NK-92 (cell line): Measurements from ENCODE around the gene ACP2.

Experiments
- DNase-seq: peaks from one replicate; lab custom pipeline; 2025; ENCODE audit not compliant: unreplicated experiment; lab: John Stamatoyannopoulos, UW

Gene ACP2

DNA sequence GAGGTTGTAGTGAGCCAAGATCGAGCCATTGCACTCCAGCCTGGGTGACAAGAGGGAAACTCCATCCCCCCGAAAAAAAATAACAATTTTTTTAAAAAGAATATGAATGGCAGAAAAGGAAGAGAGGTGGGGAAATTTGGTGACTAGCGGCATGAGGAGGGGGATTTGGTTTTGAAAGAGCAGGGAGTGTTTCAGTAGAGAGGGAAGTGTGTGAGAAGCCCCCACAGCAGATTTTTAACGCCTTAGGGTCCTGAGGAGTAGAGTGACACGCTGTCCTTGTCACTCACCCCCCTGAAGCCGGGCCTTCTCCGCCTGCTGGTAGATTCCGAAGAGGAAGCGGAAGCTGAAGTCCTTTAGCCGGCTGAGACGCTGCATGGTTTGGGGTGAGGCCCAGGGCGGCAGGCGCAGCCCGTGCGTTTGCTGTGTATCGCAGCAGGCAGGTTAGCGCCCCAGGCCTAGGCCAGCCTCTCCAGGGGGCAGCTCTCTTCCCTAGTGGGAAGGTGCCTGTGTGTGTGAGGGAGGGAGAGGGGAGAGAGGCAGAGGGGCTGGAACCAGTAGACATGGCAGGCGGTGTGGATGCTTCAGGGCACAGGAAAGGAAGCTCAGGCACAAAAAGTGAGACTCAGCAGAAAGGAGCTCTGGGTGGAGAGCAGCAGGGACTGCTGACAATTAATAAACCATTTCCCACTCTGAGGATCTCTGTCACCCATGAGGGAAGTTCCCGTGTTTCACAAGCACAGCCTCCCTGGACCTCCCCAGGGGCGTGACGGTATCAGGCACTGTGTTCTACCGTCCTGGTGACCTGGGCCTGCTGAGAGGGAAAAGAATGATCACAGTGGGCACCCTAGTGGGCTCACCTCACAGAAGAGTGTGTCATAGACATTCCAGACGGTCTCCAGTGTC, 3.9 kb downstream of the ACP2 start:
- DNase-seq: no peak

- DNase-seq: no peak
Observed at GRCh38 chr11:47243454-47243853, 5.2 kb downstream of the ACP2 start.

DNA sequence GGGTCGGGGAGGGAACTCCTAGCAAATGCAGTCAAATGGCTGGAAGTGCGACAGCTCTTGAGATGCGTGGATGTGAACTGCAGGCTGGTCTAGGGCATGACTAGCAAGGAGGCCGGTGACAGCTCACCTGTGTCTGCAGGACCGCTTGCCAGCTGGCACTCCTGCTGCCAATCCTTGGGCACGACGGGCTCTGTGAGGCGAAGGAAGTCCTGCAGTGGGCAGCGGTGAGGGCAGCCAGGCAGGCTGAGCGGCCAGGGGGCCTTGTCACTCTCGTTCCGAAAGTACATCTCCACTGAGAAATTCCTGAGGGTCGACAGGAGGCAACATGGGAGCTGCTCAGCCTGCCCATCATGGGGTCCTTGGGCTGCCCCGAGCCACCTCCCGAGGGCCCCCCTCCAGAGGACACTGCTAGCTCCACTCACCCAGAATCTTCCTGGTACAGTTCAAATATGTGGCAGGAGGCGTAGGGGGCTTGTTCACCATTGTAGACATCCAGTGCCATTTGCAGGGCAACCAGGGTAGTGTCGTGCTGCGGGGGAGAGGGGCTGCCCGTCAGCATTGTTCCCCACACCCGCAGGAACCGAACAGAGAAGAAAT, 5.9 kb downstream of the ACP2 start:
- no peak for DNase-seq

DNA sequence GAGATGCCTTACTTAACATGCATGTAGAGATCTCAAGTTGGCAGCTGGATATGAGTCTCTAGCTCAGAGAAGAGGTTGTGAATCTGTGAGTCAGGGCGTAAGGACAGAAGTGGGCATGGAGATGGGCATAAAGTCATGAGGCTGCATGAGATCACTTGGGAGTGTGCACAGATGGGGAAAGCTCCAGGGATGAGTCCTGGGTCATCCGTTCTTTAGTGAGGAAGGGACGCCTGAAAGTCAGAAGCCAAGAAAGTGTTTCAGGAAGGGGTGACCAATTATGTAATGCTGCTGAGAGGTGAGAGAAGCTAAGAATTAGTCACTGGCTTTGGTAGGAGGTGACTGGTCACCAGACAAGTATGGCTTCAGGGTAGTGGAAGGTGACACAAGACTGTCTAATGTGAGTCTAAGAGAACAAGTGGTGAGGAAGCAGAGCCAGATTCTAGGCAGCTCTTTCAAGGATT, 6.7 kb downstream of the ACP2 start:
- no peak for DNase-seq

DNA sequence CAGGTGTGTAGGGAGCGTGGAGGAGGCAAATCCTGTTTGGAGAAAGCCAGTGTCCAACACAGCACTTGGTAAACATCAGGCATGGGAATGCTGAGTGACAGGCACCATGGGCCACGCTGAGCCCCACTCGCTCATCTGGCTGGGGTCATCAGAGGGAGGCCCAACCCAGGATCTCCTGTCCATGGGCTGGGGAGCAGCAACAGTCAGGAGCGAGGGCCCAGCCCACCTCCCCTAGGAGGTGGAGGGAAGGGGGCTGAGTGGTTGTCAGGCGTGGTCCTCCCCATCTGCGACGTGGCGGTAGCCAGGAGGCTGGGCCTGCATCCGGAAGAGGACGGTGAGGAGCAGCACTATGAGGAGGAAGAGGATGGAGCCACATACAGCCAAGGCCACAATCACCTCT, 8.8 kb downstream of the ACP2 start:
- DNase-seq: no peak

GRCh38 chr11:47236482-47236881, 12.1 kb downstream of the ACP2 start:
- no peak for DNase-seq

- DNase-seq: no peak
Observed at GRCh38 chr11:47235163-47235562, 13.5 kb downstream of the ACP2 start.

DNA sequence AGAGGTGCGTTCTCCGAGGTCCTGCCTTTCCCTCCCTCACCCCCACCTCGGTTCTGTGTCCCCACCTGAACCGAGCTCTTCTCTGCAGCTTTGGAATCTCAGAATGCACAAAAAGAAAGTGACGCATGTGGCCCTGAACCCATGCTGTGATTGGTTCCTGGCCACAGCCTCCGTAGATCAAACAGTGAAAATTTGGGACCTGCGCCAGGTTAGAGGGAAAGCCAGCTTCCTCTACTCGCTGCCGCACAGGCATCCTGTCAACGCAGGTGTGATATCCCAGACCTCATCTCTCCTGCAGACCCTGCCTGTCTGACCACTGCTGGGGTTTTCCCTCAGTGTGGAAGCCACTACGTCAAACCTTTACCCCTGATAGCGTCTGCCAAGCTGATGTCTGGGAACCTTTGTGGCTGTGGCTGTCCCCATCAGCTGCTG, 13.9 kb downstream of the ACP2 start:
- DNase-seq: no peak

- DNase-seq: no peak
Observed at GRCh38 chr11:47233989-47234668, 14.5 kb downstream of the ACP2 start.

DNA sequence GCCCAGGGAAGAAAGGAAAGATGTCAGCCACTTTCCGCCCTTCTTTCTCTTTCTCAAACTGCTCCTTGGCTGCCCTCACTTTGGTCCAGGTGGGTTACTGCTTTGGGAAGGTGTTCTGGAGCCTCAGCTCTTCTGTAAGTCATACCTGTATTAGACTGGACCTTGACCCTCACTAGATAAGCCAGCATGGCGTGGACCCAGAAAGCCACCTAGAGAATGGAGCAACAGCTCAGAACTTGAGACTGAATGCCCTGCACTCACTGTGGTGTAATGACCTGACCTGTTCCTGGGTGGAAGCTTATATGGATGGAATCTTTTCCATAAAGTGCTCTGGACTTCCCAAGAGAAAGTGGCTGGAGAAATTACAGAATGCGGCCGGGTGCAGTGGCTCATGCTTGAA, 15.6 kb downstream of the ACP2 start:
- no peak for DNase-seq

GRCh38 chr11:47229161-47229560, 19.5 kb downstream of the ACP2 start:
- DNase-seq: no peak

- DNase-seq: no peak
Observed at GRCh38 chr11:47225552-47226400, 22.8 kb downstream of the ACP2 start.

DNA sequence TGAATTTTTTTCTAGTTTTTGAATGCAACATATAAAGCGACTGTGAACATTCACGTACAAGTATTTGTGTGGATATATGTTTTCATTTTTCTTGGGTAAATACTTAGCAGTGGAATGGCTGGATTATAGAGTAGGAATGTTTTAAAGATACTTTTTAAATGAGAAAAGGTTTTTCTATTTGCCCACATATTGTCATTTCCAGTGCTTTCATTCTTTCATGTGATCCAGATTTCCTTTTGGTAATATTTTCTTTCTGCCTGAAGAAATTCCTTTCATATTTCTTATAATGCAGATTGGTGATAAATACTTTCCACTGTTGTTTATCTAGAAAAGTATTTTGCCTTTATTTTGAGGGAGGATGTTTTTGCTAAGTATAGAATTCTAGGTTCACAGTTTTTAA, 25.9 kb downstream of the ACP2 start:
- DNase-seq: no peak

GRCh38 chr11:47220401-47220821, 28.2 kb downstream of the ACP2 start:
- DNase-seq: no peak

GRCh38 chr11:47216121-47216798, 32.4 kb downstream of the ACP2 start:
- DNase-seq: no peak

- DNase-seq: no peak
Observed at GRCh38 chr11:47215366-47215910, 33.2 kb downstream of the ACP2 start.

DNA sequence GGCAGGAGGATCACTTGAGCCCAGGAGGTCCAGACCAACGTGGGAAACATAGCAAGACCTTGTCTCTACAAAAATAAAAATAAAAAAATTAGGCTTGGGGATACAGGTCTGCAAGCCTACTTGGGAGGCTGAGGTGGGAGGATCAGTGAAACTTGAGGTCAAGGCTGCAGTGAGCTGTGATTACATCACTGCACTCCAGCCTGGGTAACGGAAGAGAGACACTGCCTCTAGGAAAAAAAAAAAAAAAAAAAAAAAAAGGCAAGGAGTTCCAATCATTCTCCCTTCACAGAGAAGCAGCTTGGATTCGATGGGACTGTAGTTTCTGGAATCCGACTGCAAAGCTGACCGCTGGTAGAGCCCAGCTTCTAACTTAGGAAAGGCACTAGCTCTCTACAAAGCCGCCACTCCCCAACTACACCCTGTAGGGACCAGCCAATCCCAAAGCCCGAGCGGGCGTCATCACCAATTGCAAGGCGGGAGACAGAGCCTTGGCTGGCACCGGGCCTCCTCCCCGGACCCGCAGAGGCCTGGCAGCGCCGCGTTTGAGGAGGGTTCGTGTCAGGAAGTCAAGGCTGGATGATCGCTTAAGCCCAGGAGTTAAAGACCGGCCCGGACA, 34.6 kb downstream of the ACP2 start:
- DNase-seq: no peak

- DNase-seq: no peak
Observed at GRCh38 chr11:47212938-47213337, 35.7 kb downstream of the ACP2 start.

- no peak for DNase-seq
Observed at GRCh38 chr11:47208628-47209027, 40.0 kb downstream of the ACP2 start.
